Esophagus squamous epithelium (tissue), 5 donors: ENCODE results near the gene NADSYN1. TPM values are rescaled to one million over a fixed set of nuclear protein-coding genes. Genes with fewer than 3 reads are reported as not detected.

ENCODE experiments used
- DNase-seq: peaks from one replicate; lab custom pipeline; 2025; lab: John Stamatoyannopoulos, UW
- H3K27ac ChIP-seq, 4 donors: fragments of 200-600 bp; sonication (generic); one replicate each; pipeline ENCODE4 v1.5.1; 2016 to 2019; ENCODE audit warnings: mild to moderate bottlenecking in 1 of 4
- H3K27me3 ChIP-seq, 4 donors: fragments of 200-600 bp; sonication (generic); 1 replicate in 3 of 4; 2 replicates in 1 of 4; pipeline versions ENCODE4 v1.5.1 to v1.6.0; 2017 to 2021; ENCODE audit warnings: antibody characterized with exemption in 1 of 4
- H3K36me3 ChIP-seq, 3 donors: fragments of 200-600 bp; sonication (generic); one replicate each; pipeline ENCODE4 v1.5.1; 2016 to 2019
- H3K4me1 ChIP-seq, 3 donors: fragments of 200-600 bp; sonication (generic); one replicate each; pipeline ENCODE4 v1.5.1; 2017 to 2019
- H3K4me3 ChIP-seq, 4 donors: fragments of 200-600 bp; sonication (generic); 1 replicate in 3 of 4; 2 replicates in 1 of 4; pipeline ENCODE4 v1.5.1; 2016 to 2019; ENCODE audit warnings: mild to moderate bottlenecking in 2 of 4, moderate library complexity in 1 of 4
- H3K9me3 ChIP-seq, 3 donors: fragments of 200-600 bp; sonication (generic); one replicate each; pipeline ENCODE4 v1.5.1; 2016 to 2019
- CTCF ChIP-seq, 6 experiments: fragments of 450-650 bp in 4 of 6; fragments of 200-600 bp in 2 of 6; sonication (generic) in 2 of 6; IDR thresholded peaks; one replicate each; pipeline ENCODE4 v1.5.1; 2016 to 2019; ENCODE audit warnings: antibody characterized with exemption in 6 of 6, mild to moderate bottlenecking in 4 of 6, moderate library complexity in 4 of 6
- POLR2A ChIP-seq, 4 donors: fragments of 450-650 bp; IDR thresholded peaks; one replicate each; pipeline ENCODE4 v1.6.1; 2017; ENCODE audit warnings: antibody characterized with exemption in 4 of 4, mild to moderate bottlenecking in 4 of 4, moderate library complexity in 3 of 4
- WGBS, 2 donors: methylation state at CpG; one replicate each; pipeline ENCODE4 v1.1.5; 2018; 5-methylcytosine and 5-hydroxymethylcytosine counted together
- intact Hi-C: fragments of 100-400 bp; cut with DNase I; formaldehyde crosslinking; loops from one replicate; pipeline ENCODE4 v1.15.0; 2022
- total RNA-seq, 4 donors: library from RNA; depleted of rRNA; stranded (reverse); fragments of >200 nt; gene quantifications; one replicate each; pipeline ENCODE4 v1.1.0, GENCODE V29; 2016
- donor health status: DM: yes; HTN: yes; CAD: no.

NADSYN1 gene
- total RNA-seq, 4 donors from 2014 or later, result 62.0 to 81.3 (median 71.7) TPM

- intact Hi-C loops, result loop anchor here (5.0 kb wide), 1 partner anchor 64 kb away; the partner anchor contains the start of gene KRTAP5-9
- no peak overlapping the region for H3K27ac ChIP-seq
- 83 to 98% methylated on average over 5 to 6 of the region's 6 CpGs for WGBS, 2 donors
- H3K4me1 ChIP-seq, result peaks cover 0 to 31% (median 9%) of the 10 kb centered on the region in 3 donors
- no peak for DNase-seq
- peaks cover 32 to 98% (median 36%) of the 10 kb centered on the region in 3 donors for H3K36me3 ChIP-seq
- H3K9me3 ChIP-seq, result no peaks in the 10 kb centered on the region
- no peak overlapping the region for H3K4me3 ChIP-seq
- TF ChIP-seq POLR2A (IDR thresholded peaks at IDR 0.05), result no peak
- TF ChIP-seq CTCF (IDR thresholded peaks at IDR 0.05), result no peak
- H3K27me3 ChIP-seq, result no peaks in the 10 kb centered on the region
These were observed 30.7 kb downstream of the NADSYN1 start for GRCh38 chr11:71483692-71484091.

- WGBS, 2 donors, result 94 to 97% methylated on average over 11 to 17 of the region's 23 CpGs
- Histone ChIP-seq H3K36me3 (peaks cover 32 to 98% (median 36%) of the 10 kb centered on the region in 3 donors), H3K27me3 (no peaks in the 10 kb centered on the region), H3K4me3 (no peak overlapping the region), H3K4me1 (peaks cover 3 to 35% (median 9%) of the 10 kb centered on the region in 3 donors), H3K9me3 (no peaks in the 10 kb centered on the region), H3K27ac (no peak overlapping the region)
- no peak for DNase-seq
- intact Hi-C loops, result loop anchor here (5.0 kb wide), 1 partner anchor 63 kb away; the partner anchor contains the start of gene KRTAP5-9
- TF ChIP-seq POLR2A (IDR thresholded peaks at IDR 0.05) (no peak), CTCF (IDR thresholded peaks at IDR 0.05) (no peak)
These were observed 31.5 kb downstream of the NADSYN1 start for GRCh38 chr11:71484248-71485062.

GRCh38 chr11:71485063-71485399, 32.0 kb downstream of the NADSYN1 start:
- TF ChIP-seq POLR2A (IDR thresholded peaks at IDR 0.05) (no peak), CTCF (IDR thresholded peaks at IDR 0.05) (no peak)
- H3K27me3 ChIP-seq, result no peaks in the 10 kb centered on the region
- DNase-seq, result no peak
- WGBS, 2 donors, result 89 to 91% methylated on average over 5 to 6 of the region's 6 CpGs
- peaks cover 3 to 35% (median 9%) of the 10 kb centered on the region in 3 donors for H3K4me1 ChIP-seq
- no peak overlapping the region for H3K27ac ChIP-seq
- peaks cover 32 to 98% (median 36%) of the 10 kb centered on the region in 3 donors for H3K36me3 ChIP-seq
- H3K9me3 ChIP-seq, result no peaks in the 10 kb centered on the region
- intact Hi-C loops, result no loop called here
- H3K4me3 ChIP-seq, result no peak overlapping the region

- no peaks in the 10 kb centered on the region for H3K9me3 ChIP-seq
- intact Hi-C loops, result no loop called here
- no peak for DNase-seq
- TF ChIP-seq CTCF (IDR thresholded peaks at IDR 0.05), result no peak
- TF ChIP-seq POLR2A (IDR thresholded peaks at IDR 0.05), result no peak
- peaks cover 32 to 98% (median 37%) of the 10 kb centered on the region in 3 donors for H3K36me3 ChIP-seq
- no peak overlapping the region for H3K27ac ChIP-seq
- no peak overlapping the region for H3K4me3 ChIP-seq
- no peaks in the 10 kb centered on the region for H3K27me3 ChIP-seq
- peaks cover 3 to 33% (median 9%) of the 10 kb centered on the region in 3 donors for H3K4me1 ChIP-seq
- WGBS, 2 donors, result 95 to 96% methylated on average over 15 to 18 of the region's 18 CpGs
These were observed 32.5 kb downstream of the NADSYN1 start for GRCh38 chr11:71485466-71485865.

GRCh38 chr11:71486320-71486719, 33.3 kb downstream of the NADSYN1 start:
- Histone ChIP-seq H3K36me3 (peaks cover 35 to 98% (median 43%) of the 10 kb centered on the region in 3 donors), H3K4me3 (no peak overlapping the region), H3K27me3 (no peaks in the 10 kb centered on the region), H3K9me3 (no peaks in the 10 kb centered on the region), H3K4me1 (peaks cover 3 to 24% (median 4%) of the 10 kb centered on the region in 3 donors), H3K27ac (no peak overlapping the region)
- WGBS, 2 donors, result 86 to 97% methylated on average over 1 of the region's 1 CpG
- intact Hi-C loops, result no loop called here
- no peak for DNase-seq
- TF ChIP-seq POLR2A (IDR thresholded peaks at IDR 0.05), result no peak
- no peak for TF ChIP-seq CTCF (IDR thresholded peaks at IDR 0.05)
